HepG2 (cell line): ENCODE measurements around the gene SYT13. TPM values are rescaled to one million over a fixed set of nuclear protein-coding genes. Genes with fewer than 3 reads are reported as not detected.

Source experiments
- ATAC-seq: fragments of 200-7000 bp; cut with Tn5 transposase; 3 replicates; pipeline ENCODE4 v1.9.1; 2020; ENCODE audit warnings: mild to moderate bottlenecking, moderate library complexity
- BruUV-seq: library from RNA; stranded (reverse); fragments of 400-500 nt; replicated peaks from 2 replicates; lab custom pipeline; 2021; lab: Mats Ljungman, UMichigan
- CTCF ChIA-PET: fragments of 300-600 bp; formaldehyde crosslinking; extraction: SDS; loops from one replicate; lab custom pipeline; 2021; ENCODE audit warnings: low total read pairs, inconsistent platforms, low intra/inter-chr PET ratio; lab: Yijun Ruan, JAX
- POLR2A ChIA-PET: fragments of 350-600 bp; sonication (Branson Sonifier 250); formaldehyde crosslinking; loops from one replicate; lab custom pipeline; 2020; ENCODE audit warnings: antibody characterized with exemption, inconsistent platforms; lab: Yijun Ruan, JAX
- DNase-seq: peaks from one replicate; pipeline ENCODE4 v3.0.0-alpha.2; 2015; ENCODE audit warnings: low spot score
- FAIRE-seq: peaks from 3 replicates; lab custom pipeline; 2011; peaks lifted over from hg19 to GRCh38; lab: Jason Lieb, UNC
- H2AFZ ChIP-seq: one replicate; pipeline ENCODE4 v1.6.1; 2011; ENCODE audit warnings: low read length, inconsistent platforms
- H3K27ac ChIP-seq: fragments of 300-600 bp; 3 replicates; pipeline ENCODE4 v1.8.0; 2011; ENCODE audit warnings: mixed run types, mild to moderate bottlenecking, mixed read lengths, low read length, inconsistent platforms; ENCODE audit not compliant: insufficient read depth; ENCODE audit errors: extremely low read length
- H3K27me3 ChIP-seq, 2 experiments: fragments of 200-600 bp in 1 of 2; 2 replicates in 1 of 2; 3 replicates in 1 of 2; pipeline versions ENCODE4 v1.6.0 to v1.8.0; 2011; ENCODE audit warnings: low read length in 2 of 2, mild to moderate bottlenecking in 2 of 2, moderate library complexity in 2 of 2, inconsistent platforms in 1 of 2; ENCODE audit not compliant: insufficient read depth in 2 of 2, control insufficient read depth in 1 of 2
- H3K36me3 ChIP-seq, 2 experiments: fragments of 200-600 bp in 1 of 2; replicated peaks in 1 of 2; 2 replicates in 1 of 2; 3 replicates in 1 of 2; pipeline versions ENCODE4 v1.5.1 to v1.8.0; 2011; ENCODE audit warnings: low read length in 2 of 2, inconsistent platforms in 1 of 2; ENCODE audit not compliant: insufficient read depth in 2 of 2, control insufficient read depth in 1 of 2
- H3K4me1 ChIP-seq: 2 replicates; pipeline ENCODE4 v1.5.1; 2012; ENCODE audit warnings: low read length, inconsistent platforms; ENCODE audit not compliant: insufficient read depth
- H3K4me2 ChIP-seq: 2 replicates; pipeline ENCODE4 v1.6.0; 2011; ENCODE audit warnings: low read depth, low read length, inconsistent platforms
- H3K4me3 ChIP-seq, 3 experiments: fragments of 200-600 bp in 1 of 3; sonication (generic), shearing (Covaris generic) in 1 of 3; replicated peaks in 1 of 3; 2 replicates each; pipeline ENCODE4 v1.5.1; 2011 to 2016; ENCODE audit warnings: low read length in 3 of 3, inconsistent platforms in 2 of 3, low read depth in 2 of 3, mild to moderate bottlenecking in 2 of 3, control low read depth in 1 of 3, mixed read lengths in 1 of 3; ENCODE audit not compliant: insufficient read depth in 1 of 3
- H3K79me2 ChIP-seq: one replicate; pipeline ENCODE4 v1.6.1; 2011; ENCODE audit warnings: low read length, inconsistent platforms; ENCODE audit not compliant: insufficient read depth
- H3K9ac ChIP-seq: 2 replicates; pipeline ENCODE4 v1.6.0; 2011; ENCODE audit warnings: mild to moderate bottlenecking, low read depth, low read length, inconsistent platforms; ENCODE audit not compliant: insufficient read depth
- H3K9me3 ChIP-seq: 2 replicates; pipeline ENCODE4 v1.5.1; 2012; ENCODE audit warnings: mild to moderate bottlenecking, low read length
- H4K20me1 ChIP-seq: 2 replicates; pipeline ENCODE4 v1.6.0; 2011; ENCODE audit warnings: inconsistent platforms, mild to moderate bottlenecking, low read length, moderate library complexity; ENCODE audit not compliant: insufficient read depth
- AGO1 ChIP-seq: fragments of 200-400 bp; formaldehyde crosslinking; IDR thresholded peaks from 2 replicates; pipeline ENCODE4 v1.6.1; 2017; ENCODE audit warnings: mild to moderate bottlenecking, low read depth, low read length, moderate library complexity; ENCODE audit not compliant: poor library complexity, severe bottlenecking
- ASH2L ChIP-seq: fragments of 300-600, 200-600 bp; sonication (generic); IDR thresholded peaks from 2 replicates; pipeline ENCODE4 v1.7.0; 2017; ENCODE audit warnings: low read depth, mild to moderate bottlenecking, moderate library complexity, mixed read lengths, low read length; ENCODE audit not compliant: insufficient read length
- CEBPB ChIP-seq: IDR thresholded peaks from 2 replicates; pipeline ENCODE4 v1.6.1; 2011; ENCODE audit warnings: low read depth, low read length, improper control_type of control experiment, borderline replicate concordance
- CEBPZ ChIP-seq: IDR thresholded peaks from 2 replicates; pipeline ENCODE4 v1.6.1; 2012; ENCODE audit warnings: low read length, improper control_type of control experiment
- ETV6 ChIP-seq: sonication (generic); formaldehyde crosslinking; conservative IDR thresholded peaks from 2 replicates; pipeline ENCODE4 v1.4.0; 2020; ENCODE audit warnings: missing genetic modification reagents
- EZH2 ChIP-seq: conservative IDR thresholded peaks from 2 replicates; pipeline ENCODE4 v1.6.1; 2012; ENCODE audit warnings: mild to moderate bottlenecking, low read depth, low read length, moderate library complexity
- KLF6 ChIP-seq: IDR thresholded peaks from 2 replicates; pipeline ENCODE4 v1.8.0; 2016; ENCODE audit warnings: missing biosample characterization, missing genetic modification reagents
- NBN ChIP-seq: fragments of 450-650 bp; conservative IDR thresholded peaks from 2 replicates; pipeline ENCODE4 v1.6.1; 2017
- PATZ1 ChIP-seq: sonication (generic); formaldehyde crosslinking; IDR thresholded peaks from 2 replicates; pipeline ENCODE4 v1.4.0; 2020; ENCODE audit warnings: missing genetic modification reagents
- RCOR2 ChIP-seq: IDR thresholded peaks from 2 replicates; pipeline ENCODE4 v1.6.1; 2016; ENCODE audit warnings: missing biosample characterization, missing genetic modification reagents
- RELA ChIP-seq: sonication (generic); formaldehyde crosslinking; IDR thresholded peaks from 2 replicates; pipeline ENCODE4 v1.4.0; 2020; ENCODE audit warnings: missing genetic modification reagents
- STAT5B ChIP-seq: sonication (generic); formaldehyde crosslinking; IDR thresholded peaks from 2 replicates; pipeline ENCODE4 v1.4.0; 2020; ENCODE audit warnings: missing genetic modification reagents
- TARDBP ChIP-seq: sonication (generic); formaldehyde crosslinking; IDR thresholded peaks from 2 replicates; pipeline ENCODE4 v1.8.0; 2022; ENCODE audit warnings: mild to moderate bottlenecking, missing genetic modification reagents
- TEAD3 ChIP-seq: optimal IDR thresholded peaks from 2 replicates; pipeline ENCODE3; 2016; ENCODE audit warnings: borderline replicate concordance
- ZBTB25 ChIP-seq: IDR thresholded peaks from 2 replicates; pipeline ENCODE4 v1.6.1; 2018; ENCODE audit warnings: missing genetic modification reagents
- ZFP36 ChIP-seq: fragments of 150-350 bp; IDR thresholded peaks from 2 replicates; pipeline ENCODE4 v1.6.1; 2018; ENCODE audit warnings: borderline replicate concordance, low read length, low read depth; ENCODE audit not compliant: partially characterized antibody
- ZNF296 ChIP-seq: sonication (generic); formaldehyde crosslinking; conservative IDR thresholded peaks from 2 replicates; pipeline ENCODE4 v1.5.0; 2020; ENCODE audit warnings: mild to moderate bottlenecking, missing genetic modification reagents
- WGBS: methylation state at CpG from one replicate; pipeline ENCODE4 v1.1.6; 2017; ENCODE audit warnings: low lambda C conversion rate; 5-methylcytosine and 5-hydroxymethylcytosine counted together
- in situ Hi-C: cut with HindIII; loops from 2 replicates; pipeline ENCODE4 v1.10.0; 2017; ENCODE audit warnings: low pct_unique_long_range_greater_than_20kb; ENCODE audit not compliant: extremely low pct_ligation_motif_present
- intact Hi-C: fragments of 100-400 bp; cut with micrococcal nuclease; formaldehyde crosslinking; loops from one replicate; pipeline ENCODE4 v1.10.0; 2022; ENCODE audit not compliant: unreplicated experiment
- polyA plus RNA-seq, 8 experiments: library from polyadenylated mRNA; depleted of rRNA in 3 of 8; stranded (reverse) in 7 of 8; unstranded in 1 of 8; fragments of >200 nt; fragmentation: Illumina TruSeq in 4 of 8; extraction: Trizol in 4 of 8; gene quantifications; 2 replicates each; pipeline versions ENCODE4 v1.2.1 to v1.2.3, GENCODE V29; 2011 to 2016; ENCODE audit warnings: low read depth in 4 of 8, missing spikeins in 1 of 8, mixed read lengths in 1 of 8; ENCODE audit not compliant: insufficient read depth in 1 of 8
- total RNA-seq, 5 experiments: library from RNA; depleted of rRNA; stranded (reverse); fragments of >200 nt; fragmentation: Illumina TruSeq; extraction: Trizol; gene quantifications; 2 replicates each; pipeline ENCODE4 v1.2.3, GENCODE V29; 2016; ENCODE audit warnings: low read depth in 1 of 5

The SYT13 gene
- total and polyA plus RNA-seq, 2 of the 13 experiments (the other 11 are each of a cell fraction or from before 2014, with no cell fraction given) = 0.02 to 0.13 TPM

GRCh38 chr11:45321669-45322068 is 35.5 kb upstream of the SYT13 start:
- Histone ChIP-seq H3K27me3 (peaks cover 3 to 21% of the 10 kb centered on the region in 2 experiments; a peak in 2 of 5 replicates), H2AFZ (no peak overlapping the region)
- CTCF ChIA-PET = no interaction called here

More at GRCh38 chr11:45321669-45322068, 35.5 kb upstream of the SYT13 start:
- H3K27ac ChIP-seq = no peak overlapping the region
- DNase-seq (no peak), ATAC-seq (no peak), FAIRE-seq (no peak)
- no peaks in the 10 kb centered on the region for H3K9me3 ChIP-seq
- no peaks in the 10 kb centered on the region for H3K4me1 ChIP-seq
- POLR2A ChIA-PET = no interaction called here
- WGBS = 22% methylated on average over 7 of the region's 7 CpGs
- no peak overlapping the region for H3K9ac ChIP-seq
- BruUV-seq = no TSS peak
- intact Hi-C loops = no loop called here
- H3K4me3 ChIP-seq = no peak overlapping the region
- H3K4me2 ChIP-seq = no peak overlapping the region
- no peaks in the 10 kb centered on the region for H3K36me3 ChIP-seq
- no peaks in the 10 kb centered on the region for H3K79me2 ChIP-seq
- in situ Hi-C loops = loop anchor here (10.0 kb wide), 1 partner anchor 217 kb away; no protein-coding TSS in a partner anchor
- TF ChIP-seq CEBPB = no peak
- no peak for TF ChIP-seq RCOR2 (CRISPR knock-in tag)
- no peak for TF ChIP-seq ZBTB25 (CRISPR knock-in tag)
- no peak for TF ChIP-seq EZH2
- TF ChIP-seq AGO1 = no peak
- no peak for TF ChIP-seq ETV6 (CRISPR knock-in tag)
- no peak for TF ChIP-seq KLF6
- TF ChIP-seq TEAD3 (CRISPR knock-in tag) = no peak
- TF ChIP-seq CEBPZ = no peak
- no peak for TF ChIP-seq TARDBP (CRISPR knock-in tag)
- no peak for TF ChIP-seq ZFP36
- no peak for TF ChIP-seq PATZ1 (CRISPR knock-in tag)
- no peak for TF ChIP-seq NBN
- no peak for TF ChIP-seq ZNF296
- no peak for TF ChIP-seq ASH2L
- TF ChIP-seq STAT5B (CRISPR knock-in tag) = no peak
- TF ChIP-seq RELA (CRISPR knock-in tag) = no peak
- H4K20me1 ChIP-seq = no peaks in the 10 kb centered on the region
